ENCODE data around the gene SLC12A7. TPM values are rescaled to one million over a fixed set of nuclear protein-coding genes. Genes with fewer than 3 reads are reported as not detected.
"Not testable (repeated sequence)": the region's sequence is repeated elsewhere in the genome, so short reads cannot be mapped to it uniquely, and the experiment has no call there.

SLC12A7 gene
- polyA plus RNA-seq, 2 donors, result 4.0 to 4.7 TPM

- no peaks in the 10 kb centered on the region for H3K27me3 ChIP-seq (ENCODE audit: control insufficient read depth in 1 of 2, insufficient read depth in 2 of 2, low read length in 2 of 2)
- no peaks in the 10 kb centered on the region for H3K9me3 ChIP-seq (ENCODE audit: control insufficient read depth in 2 of 2, insufficient read depth in 1 of 2, low read depth in 1 of 2, low read length in 1 of 2)
- H3K27ac ChIP-seq (ENCODE audit: low read depth in 2 of 2, low read length in 1 of 2), result no peak overlapping the region
- no peak overlapping the region for H3K4me3 ChIP-seq (ENCODE audit: low read depth in 1 of 2, low read length in 2 of 2)
- WGBS, 2 donors, result 82 to 85% methylated on average over 48 of the region's 48 CpGs
- H3K4me1 ChIP-seq (ENCODE audit: control insufficient read depth in 2 of 2, insufficient read depth in 2 of 2, low read length in 1 of 2), result peaks cover 0 to 25% of the 10 kb centered on the region in 2 donors
- H3K36me3 ChIP-seq (ENCODE audit: control insufficient read depth in 2 of 2, insufficient read depth in 2 of 2, low read length in 1 of 2), result peaks cover 0 to 2% of the 10 kb centered on the region in 2 donors
Observed at GRCh38 chr5:1099926-1100663, 11.8 kb downstream of the SLC12A7 start.

GRCh38 chr5:1098986-1099597 lies 12.8 kb downstream of the SLC12A7 start:
- Histone ChIP-seq H3K27ac (ENCODE audit: low read depth in 2 of 2, low read length in 1 of 2) (no peak overlapping the region), H3K9me3 (ENCODE audit: control insufficient read depth in 2 of 2, insufficient read depth in 1 of 2, low read depth in 1 of 2, low read length in 1 of 2) (no peaks in the 10 kb centered on the region), H3K4me1 (ENCODE audit: control insufficient read depth in 2 of 2, insufficient read depth in 2 of 2, low read length in 1 of 2) (peaks cover 0 to 21% of the 10 kb centered on the region in 2 donors), H3K36me3 (ENCODE audit: control insufficient read depth in 2 of 2, insufficient read depth in 2 of 2, low read length in 1 of 2) (peaks cover 0 to 2% of the 10 kb centered on the region in 2 donors), H3K4me3 (ENCODE audit: low read depth in 1 of 2, low read length in 2 of 2) (no peak overlapping the region), H3K27me3 (ENCODE audit: control insufficient read depth in 1 of 2, insufficient read depth in 2 of 2, low read length in 2 of 2) (no peaks in the 10 kb centered on the region)
- 76 to 84% methylated on average over 26 to 28 of the region's 28 CpGs for WGBS, 2 donors

GRCh38 chr5:1097988-1098385 lies 13.9 kb downstream of the SLC12A7 start:
- H3K9me3 ChIP-seq (ENCODE audit: control insufficient read depth in 2 of 2, insufficient read depth in 1 of 2, low read depth in 1 of 2, low read length in 1 of 2); H3K36me3 ChIP-seq (ENCODE audit: control insufficient read depth in 2 of 2, insufficient read depth in 2 of 2, low read length in 1 of 2); H3K4me3 ChIP-seq (ENCODE audit: low read depth in 1 of 2, low read length in 2 of 2); H3K27me3 ChIP-seq (ENCODE audit: control insufficient read depth in 1 of 2, insufficient read depth in 2 of 2, low read length in 2 of 2); H3K27ac ChIP-seq (ENCODE audit: low read depth in 2 of 2, low read length in 1 of 2): not testable (repeated sequence)
- H3K4me1 ChIP-seq (ENCODE audit: control insufficient read depth in 2 of 2, insufficient read depth in 2 of 2, low read length in 1 of 2), result peaks cover 0 to 10% of the 10 kb centered on the region in 2 donors
- 71 to 76% methylated on average over 7 of the region's 7 CpGs for WGBS, 2 donors

- no peak overlapping the region for H3K27ac ChIP-seq (ENCODE audit: low read depth in 2 of 2, low read length in 1 of 2)
- 82 to 85% methylated on average over 22 of the region's 22 CpGs for WGBS, 2 donors
- peaks cover 0 to 6% of the 10 kb centered on the region in 2 donors for H3K36me3 ChIP-seq (ENCODE audit: control insufficient read depth in 2 of 2, insufficient read depth in 2 of 2, low read length in 1 of 2)
- no peak overlapping the region for H3K4me3 ChIP-seq (ENCODE audit: low read depth in 1 of 2, low read length in 2 of 2)
- H3K27me3 ChIP-seq (ENCODE audit: control insufficient read depth in 1 of 2, insufficient read depth in 2 of 2, low read length in 2 of 2), result no peaks in the 10 kb centered on the region
- no peaks in the 10 kb centered on the region for H3K9me3 ChIP-seq (ENCODE audit: control insufficient read depth in 2 of 2, insufficient read depth in 1 of 2, low read depth in 1 of 2, low read length in 1 of 2)
- H3K4me1 ChIP-seq (ENCODE audit: control insufficient read depth in 2 of 2, insufficient read depth in 2 of 2, low read length in 1 of 2), result peaks cover 0 to 5% of the 10 kb centered on the region in 2 donors
Observed at GRCh38 chr5:1097381-1097987, 14.4 kb downstream of the SLC12A7 start.

GRCh38 chr5:1096838-1097237 lies 15.0 kb downstream of the SLC12A7 start:
- H3K27ac ChIP-seq (ENCODE audit: low read depth in 2 of 2, low read length in 1 of 2), result no peak overlapping the region
- H3K4me3 ChIP-seq (ENCODE audit: low read depth in 1 of 2, low read length in 2 of 2), result no peak overlapping the region
- WGBS, 2 donors, result 71 to 77% methylated on average over 9 to 10 of the region's 10 CpGs
- peaks cover 0 to 6% of the 10 kb centered on the region in 2 donors for H3K36me3 ChIP-seq (ENCODE audit: control insufficient read depth in 2 of 2, insufficient read depth in 2 of 2, low read length in 1 of 2)
- peaks cover 0 to 2% of the 10 kb centered on the region in 2 donors for H3K4me1 ChIP-seq (ENCODE audit: control insufficient read depth in 2 of 2, insufficient read depth in 2 of 2, low read length in 1 of 2)
- no peaks in the 10 kb centered on the region for H3K9me3 ChIP-seq (ENCODE audit: control insufficient read depth in 2 of 2, insufficient read depth in 1 of 2, low read depth in 1 of 2, low read length in 1 of 2)
- H3K27me3 ChIP-seq (ENCODE audit: control insufficient read depth in 1 of 2, insufficient read depth in 2 of 2, low read length in 2 of 2), result no peaks in the 10 kb centered on the region

GRCh38 chr5:1095990-1096363 lies 15.9 kb downstream of the SLC12A7 start:
- Histone ChIP-seq H3K27ac (ENCODE audit: low read depth in 2 of 2, low read length in 1 of 2) (no peak overlapping the region), H3K27me3 (ENCODE audit: control insufficient read depth in 1 of 2, insufficient read depth in 2 of 2, low read length in 2 of 2) (no peaks in the 10 kb centered on the region), H3K4me1 (ENCODE audit: control insufficient read depth in 2 of 2, insufficient read depth in 2 of 2, low read length in 1 of 2) (peaks cover 0 to 2% of the 10 kb centered on the region in 2 donors), H3K36me3 (ENCODE audit: control insufficient read depth in 2 of 2, insufficient read depth in 2 of 2, low read length in 1 of 2) (peaks cover 0 to 10% of the 10 kb centered on the region in 2 donors), H3K9me3 (ENCODE audit: control insufficient read depth in 2 of 2, insufficient read depth in 1 of 2, low read depth in 1 of 2, low read length in 1 of 2) (no peaks in the 10 kb centered on the region), H3K4me3 (ENCODE audit: low read depth in 1 of 2, low read length in 2 of 2) (no peak overlapping the region)
- 87 to 89% methylated on average over 11 of the region's 11 CpGs for WGBS, 2 donors

GRCh38 chr5:1095302-1095989 lies 16.4 kb downstream of the SLC12A7 start:
- WGBS, 2 donors, result 92% methylated on average over 22 of the region's 22 CpGs
- Histone ChIP-seq H3K36me3 (ENCODE audit: control insufficient read depth in 2 of 2, insufficient read depth in 2 of 2, low read length in 1 of 2) (peaks cover 0 to 10% of the 10 kb centered on the region in 2 donors), H3K4me3 (ENCODE audit: low read depth in 1 of 2, low read length in 2 of 2) (no peak overlapping the region), H3K4me1 (ENCODE audit: control insufficient read depth in 2 of 2, insufficient read depth in 2 of 2, low read length in 1 of 2) (peaks cover 0 to 2% of the 10 kb centered on the region in 2 donors), H3K27ac (ENCODE audit: low read depth in 2 of 2, low read length in 1 of 2) (no peak overlapping the region), H3K9me3 (ENCODE audit: control insufficient read depth in 2 of 2, insufficient read depth in 1 of 2, low read depth in 1 of 2, low read length in 1 of 2) (no peaks in the 10 kb centered on the region), H3K27me3 (ENCODE audit: control insufficient read depth in 1 of 2, insufficient read depth in 2 of 2, low read length in 2 of 2) (no peaks in the 10 kb centered on the region)

- no peak overlapping the region for H3K27ac ChIP-seq (ENCODE audit: low read depth in 2 of 2, low read length in 1 of 2)
- no peaks in the 10 kb centered on the region for H3K27me3 ChIP-seq (ENCODE audit: control insufficient read depth in 1 of 2, insufficient read depth in 2 of 2, low read length in 2 of 2)
- H3K36me3 ChIP-seq (ENCODE audit: control insufficient read depth in 2 of 2, insufficient read depth in 2 of 2, low read length in 1 of 2), result peaks cover 0 to 10% of the 10 kb centered on the region in 2 donors
- H3K9me3 ChIP-seq (ENCODE audit: control insufficient read depth in 2 of 2, insufficient read depth in 1 of 2, low read depth in 1 of 2, low read length in 1 of 2), result no peaks in the 10 kb centered on the region
- WGBS, 2 donors, result 87 to 88% methylated on average over 19 to 21 of the region's 21 CpGs
- H3K4me3 ChIP-seq (ENCODE audit: low read depth in 1 of 2, low read length in 2 of 2), result no peak overlapping the region
- H3K4me1 ChIP-seq (ENCODE audit: control insufficient read depth in 2 of 2, insufficient read depth in 2 of 2, low read length in 1 of 2), result peaks cover 0 to 2% of the 10 kb centered on the region in 2 donors
Observed at GRCh38 chr5:1094670-1095190, 17.1 kb downstream of the SLC12A7 start.

DNA sequence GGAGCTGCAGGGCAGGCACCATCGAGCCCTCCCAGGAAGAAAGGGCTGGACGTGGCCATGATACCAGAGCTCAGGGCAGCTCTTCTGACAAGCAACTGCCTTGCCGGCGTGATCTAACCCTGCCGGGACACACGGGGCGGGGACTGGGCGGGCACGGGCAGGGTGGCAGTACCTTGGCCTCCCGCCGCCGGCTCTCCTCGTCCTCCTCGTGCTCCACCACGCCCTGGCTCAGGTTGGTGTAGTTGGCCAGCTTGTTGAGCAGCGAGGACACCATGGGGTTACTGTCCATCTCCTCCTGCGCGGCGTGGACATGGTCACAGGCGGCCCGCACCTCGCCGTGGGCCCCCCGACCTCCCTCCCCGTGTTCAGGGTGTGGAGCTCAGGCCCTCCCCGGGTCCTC lies 18.5 kb downstream of the SLC12A7 start:
- Histone ChIP-seq H3K4me1 (ENCODE audit: control insufficient read depth in 2 of 2, insufficient read depth in 2 of 2, low read length in 1 of 2) (no peaks in the 10 kb centered on the region), H3K27ac (ENCODE audit: low read depth in 2 of 2, low read length in 1 of 2) (no peak overlapping the region), H3K36me3 (ENCODE audit: control insufficient read depth in 2 of 2, insufficient read depth in 2 of 2, low read length in 1 of 2) (peaks cover 0 to 10% of the 10 kb centered on the region in 2 donors), H3K9me3 (ENCODE audit: control insufficient read depth in 2 of 2, insufficient read depth in 1 of 2, low read depth in 1 of 2, low read length in 1 of 2) (no peaks in the 10 kb centered on the region), H3K4me3 (ENCODE audit: low read depth in 1 of 2, low read length in 2 of 2) (no peak overlapping the region), H3K27me3 (ENCODE audit: control insufficient read depth in 1 of 2, insufficient read depth in 2 of 2, low read length in 2 of 2) (no peaks in the 10 kb centered on the region)
- whole genome bisulfite sequencing, 2 donors, result 80 to 82% methylated on average over 26 of the region's 26 CpGs

Data from esophagus (tissue), 2 donors.